IPS-18c (cell line): Measurements from ENCODE around the gene LMX1B.

Source experiments
- H3K4me3 ChIP-seq: 2 replicates; pipeline ENCODE4 v1.7.0; 2013; ENCODE audit warnings: low read depth, mild to moderate bottlenecking, low read length, moderate library complexity; ENCODE audit not compliant: insufficient read depth
- H3K9me3 ChIP-seq: one replicate; pipeline ENCODE4 v1.6.1; 2013; ENCODE audit warnings: mild to moderate bottlenecking, low read length, moderate library complexity; ENCODE audit not compliant: control insufficient read depth, insufficient read depth

LMX1B gene

GRCh38 chr9:126592461-126592860 is 21.3 kb upstream of the LMX1B start:
- Histone ChIP-seq H3K4me3 (no peak overlapping the region), H3K9me3 (no peaks in the 10 kb centered on the region)

- Histone ChIP-seq H3K9me3 (no peaks in the 10 kb centered on the region), H3K4me3 (no peak overlapping the region)
These were observed 17.7 kb upstream of the LMX1B start for GRCh38 chr9:126595982-126596381.

DNA sequence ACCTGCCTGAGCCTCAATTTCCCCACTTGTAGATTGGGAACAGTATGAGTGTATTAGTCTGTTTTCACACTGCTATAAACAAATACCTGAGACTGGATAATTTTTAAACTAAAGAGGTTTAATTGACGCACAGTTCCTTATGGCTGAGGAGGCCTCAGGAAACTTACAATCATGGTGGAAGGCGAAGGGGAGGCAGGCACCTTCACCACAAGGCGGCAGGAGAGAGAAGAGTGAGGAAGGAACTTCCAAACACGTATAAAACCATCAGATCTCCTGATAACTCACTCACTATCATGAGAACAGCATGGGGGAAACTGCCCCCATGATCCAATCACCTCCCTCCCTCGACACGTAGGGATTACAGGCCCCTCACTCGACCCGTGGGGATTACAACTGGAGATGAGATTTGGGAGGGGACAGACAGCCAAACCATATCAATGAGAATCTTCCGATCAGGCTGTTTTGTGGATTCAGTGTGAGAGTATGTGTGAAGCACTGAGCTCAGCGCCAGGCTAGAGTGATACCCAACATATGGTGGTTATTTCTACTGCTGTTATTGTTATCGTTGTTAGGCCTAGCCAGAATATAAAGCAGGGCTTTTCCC is 14.6 kb upstream of the LMX1B start:
- Histone ChIP-seq H3K4me3 (no peak overlapping the region), H3K9me3 (no peaks in the 10 kb centered on the region)

- no peaks in the 10 kb centered on the region for H3K9me3 ChIP-seq
- no peak overlapping the region for H3K4me3 ChIP-seq
These were observed 9.4 kb upstream of the LMX1B start for GRCh38 chr9:126604059-126605055.

DNA sequence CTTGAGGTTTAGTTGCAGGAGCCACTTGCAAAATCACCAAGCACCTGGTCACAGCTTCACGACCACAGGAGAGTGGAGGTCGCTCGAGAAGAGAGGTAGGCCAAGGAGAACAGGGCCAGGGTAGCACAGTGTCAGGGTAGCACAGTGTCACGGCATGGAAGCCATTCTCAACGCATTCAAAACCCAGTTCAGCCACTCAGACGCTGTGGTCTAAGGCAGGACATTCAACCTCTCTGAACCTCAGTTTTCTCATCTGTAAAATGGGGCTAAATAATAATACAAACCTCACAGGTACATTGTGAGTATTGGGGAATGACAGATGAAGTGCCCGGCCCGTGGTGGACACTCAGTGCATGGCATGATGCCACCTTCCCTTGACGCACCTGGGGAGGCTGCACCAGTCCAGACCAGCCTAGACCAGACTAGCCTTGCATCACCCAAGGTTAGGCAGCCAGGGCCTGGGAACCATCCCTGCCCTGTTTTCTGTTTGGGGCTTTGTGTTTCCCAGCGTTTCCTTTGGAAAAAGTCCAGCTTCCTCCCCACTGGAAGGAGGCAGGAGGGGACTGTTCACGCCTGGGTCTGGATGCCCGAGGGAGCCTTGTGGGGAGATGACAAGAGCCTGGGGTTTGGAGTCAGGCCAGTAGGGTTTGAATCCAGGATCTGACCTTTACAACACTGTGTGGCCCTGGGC is 7.8 kb upstream of the LMX1B start:
- no peaks in the 10 kb centered on the region for H3K9me3 ChIP-seq
- no peak overlapping the region for H3K4me3 ChIP-seq

- Histone ChIP-seq H3K4me3 (no peak overlapping the region), H3K9me3 (no peaks in the 10 kb centered on the region)
These were observed 7.3 kb upstream of the LMX1B start for GRCh38 chr9:126606483-126606870.

DNA sequence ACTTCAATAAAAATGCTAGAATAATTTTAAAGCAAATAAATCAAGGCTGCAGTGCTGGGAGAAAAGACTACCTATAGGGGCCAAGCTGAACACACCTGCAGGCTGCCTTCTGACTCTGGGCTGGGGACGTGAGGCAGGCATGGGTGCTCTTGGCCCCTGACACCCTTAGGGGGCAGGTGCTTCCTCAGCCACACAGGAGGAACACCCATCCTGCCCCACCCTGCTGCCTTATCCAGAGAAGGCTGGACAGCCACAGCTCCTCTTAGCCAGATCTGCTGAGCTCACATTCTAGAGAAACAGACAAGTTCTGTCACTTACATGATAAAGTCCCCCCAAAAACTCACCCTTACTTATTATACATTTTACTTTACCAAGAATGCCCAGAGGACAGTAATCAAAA is 6.6 kb upstream of the LMX1B start:
- no peaks in the 10 kb centered on the region for H3K9me3 ChIP-seq

DNA sequence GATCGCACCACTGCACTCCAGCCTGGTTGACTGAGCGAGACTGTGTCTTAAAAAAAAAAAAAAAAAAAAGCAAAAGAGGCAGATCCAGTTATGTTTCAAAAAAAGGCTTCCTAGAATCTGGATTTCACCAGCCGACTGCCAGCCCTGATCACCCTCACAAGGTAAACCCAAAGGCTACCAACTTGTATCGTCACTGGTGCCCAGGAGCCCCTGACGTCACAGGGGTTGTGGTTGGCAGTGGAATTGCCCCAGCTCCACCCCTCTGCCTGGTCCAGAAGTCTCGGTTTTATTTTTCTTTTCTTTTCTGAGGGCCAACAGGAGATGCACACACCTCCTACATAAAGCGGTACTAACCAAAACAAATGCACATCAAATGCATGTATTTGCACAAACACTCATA is 6.0 kb upstream of the LMX1B start:
- Histone ChIP-seq H3K4me3 (no peak overlapping the region), H3K9me3 (no peaks in the 10 kb centered on the region)

More for the DNA sequence above, 6.6 kb upstream of the LMX1B start:
- H3K4me3 ChIP-seq = no peak overlapping the region

DNA sequence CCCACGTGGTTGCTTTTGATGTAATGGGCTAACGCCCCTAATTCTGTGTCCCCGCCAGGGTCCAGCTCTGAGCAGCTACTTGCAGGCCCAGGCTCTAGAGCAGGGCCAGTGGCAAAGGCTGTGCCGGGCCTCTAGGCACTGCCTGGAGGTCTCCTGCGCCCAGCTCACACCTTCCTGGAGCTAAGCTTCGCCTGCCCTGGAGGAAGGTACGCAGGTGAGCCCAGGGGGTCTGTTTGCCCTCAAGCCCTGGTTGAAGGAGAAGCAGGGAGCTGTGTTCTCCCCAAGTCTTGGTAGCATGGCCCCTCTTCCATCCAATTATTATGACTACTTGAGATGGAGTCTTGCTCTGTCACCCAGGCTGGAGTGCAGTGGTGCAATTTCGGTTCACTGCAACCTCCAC is 5.2 kb upstream of the LMX1B start:
- Histone ChIP-seq H3K4me3 (no peak overlapping the region), H3K9me3 (no peaks in the 10 kb centered on the region)

- H3K9me3 ChIP-seq = peaks cover under 1% of the 10 kb centered on the region
- H3K4me3 ChIP-seq = no peak overlapping the region
These were observed 4.5 kb upstream of the LMX1B start for GRCh38 chr9:126609191-126609590.

- Histone ChIP-seq H3K9me3 (peaks cover 3% of the 10 kb centered on the region), H3K4me3 (no peak overlapping the region)
These were observed 3.9 kb upstream of the LMX1B start for GRCh38 chr9:126609711-126610388.

- H3K4me3 ChIP-seq = peak overlapping the region; percentile 51
- peaks cover 3% of the 10 kb centered on the region for H3K9me3 ChIP-seq
These were observed 2.5 kb upstream of the LMX1B start for GRCh38 chr9:126611193-126611591.

DNA sequence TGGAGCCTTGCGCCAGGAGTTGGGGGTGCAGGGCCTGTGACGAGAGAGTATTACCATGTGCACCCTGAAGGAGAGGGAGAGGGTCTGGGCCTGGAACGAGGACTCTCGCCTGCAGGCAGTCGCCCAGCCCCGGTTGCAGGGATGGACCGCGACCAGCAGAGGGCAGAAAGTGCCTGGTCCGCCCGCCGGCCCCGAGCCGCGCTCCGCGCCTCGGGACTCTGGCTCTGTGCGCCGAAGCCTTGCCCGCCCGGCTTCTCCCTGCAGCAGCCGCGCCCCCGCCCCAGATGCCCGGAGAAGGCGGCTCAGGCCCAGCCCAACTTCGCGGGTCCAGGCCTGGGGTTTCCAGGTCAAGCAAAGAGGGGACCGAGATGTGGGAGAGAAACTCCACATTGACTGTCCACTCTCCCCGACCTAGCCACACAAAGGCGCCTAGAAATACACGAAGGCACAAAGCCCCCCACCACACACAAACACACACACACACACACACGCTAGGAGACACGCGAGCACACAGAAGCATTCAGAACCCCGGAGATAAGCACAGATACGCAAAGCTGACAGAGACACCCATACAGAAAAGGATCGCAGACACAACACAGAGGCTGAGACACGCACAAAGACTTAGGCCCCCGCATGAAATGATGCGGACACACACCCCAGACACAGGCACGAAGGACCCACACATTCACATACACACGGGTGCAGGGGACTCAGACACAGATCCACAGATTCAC is 2.0 kb upstream of the LMX1B start:
- Histone ChIP-seq H3K9me3 (peaks cover 3% of the 10 kb centered on the region), H3K4me3 (peak overlapping the region; percentile 51)

DNA sequence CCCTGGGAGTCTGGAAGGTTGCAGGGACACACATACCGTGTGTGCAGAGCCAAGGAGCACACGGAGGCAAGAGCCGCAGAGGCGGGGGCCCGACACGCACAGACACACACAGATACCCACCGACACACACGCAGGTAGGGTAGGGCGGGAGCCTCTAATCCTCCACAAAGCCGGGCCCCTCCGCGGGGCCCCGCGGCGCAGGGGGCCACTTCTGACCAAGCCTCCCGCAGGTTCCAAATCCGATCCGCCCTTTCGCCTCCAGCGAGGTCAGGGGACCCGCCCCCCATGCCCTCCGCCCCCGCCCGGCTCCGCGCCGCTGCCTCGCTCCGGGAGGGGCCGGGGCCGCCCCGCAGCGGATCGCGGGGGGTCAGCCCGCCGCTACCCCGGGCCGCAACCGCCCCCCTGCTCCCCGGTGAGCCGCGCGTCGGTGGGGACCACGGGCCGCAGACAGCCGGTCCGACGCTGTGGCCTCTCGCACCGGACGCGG is 1.4 kb upstream of the LMX1B start:
- Histone ChIP-seq H3K4me3 (peak overlapping the region; percentile 49), H3K9me3 (peaks cover 3% of the 10 kb centered on the region)

DNA sequence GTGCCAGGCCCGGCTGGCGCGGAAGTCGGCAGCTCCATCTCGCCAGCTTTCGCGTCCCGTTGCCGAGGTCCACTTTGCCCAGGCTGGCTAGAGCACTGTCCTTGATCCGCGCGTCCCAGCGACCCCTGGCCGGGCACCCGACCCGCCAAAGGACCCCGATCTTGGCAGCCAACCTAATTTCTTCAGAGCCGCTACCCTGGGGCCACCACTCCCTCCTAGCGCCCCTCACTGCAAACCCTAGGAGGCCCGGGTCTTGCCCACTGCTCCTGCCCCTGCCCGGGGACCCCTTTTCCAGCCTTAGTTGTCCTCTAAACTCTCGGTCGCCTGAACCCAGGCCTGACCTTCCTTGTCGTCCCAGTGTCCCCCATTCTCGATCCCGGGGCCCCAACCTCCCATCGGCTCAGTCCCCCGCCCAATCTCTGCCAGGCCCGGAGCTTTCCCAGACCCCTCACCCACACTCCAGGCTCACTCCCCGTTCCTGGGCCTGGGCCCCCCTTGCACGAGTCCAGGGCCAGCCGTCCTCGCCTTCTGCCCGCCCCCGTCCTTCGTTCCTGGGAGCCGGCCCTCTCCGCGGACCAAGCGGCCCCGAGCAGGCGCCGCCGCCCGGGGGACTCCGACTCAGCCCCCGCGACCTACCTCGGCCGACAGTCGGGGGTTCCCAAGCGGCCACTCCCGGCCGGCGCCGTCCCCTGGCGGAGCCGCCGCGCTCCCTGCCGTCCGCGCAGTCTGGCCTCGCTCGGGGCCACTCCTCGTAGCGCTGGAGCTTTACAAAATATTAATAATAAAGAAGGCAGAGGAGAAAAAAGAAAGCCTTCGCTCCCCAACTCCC is 701 bp upstream of the LMX1B start:
- Histone ChIP-seq H3K9me3 (peaks cover 3% of the 10 kb centered on the region), H3K4me3 (peak overlapping the region; percentile 49)

DNA sequence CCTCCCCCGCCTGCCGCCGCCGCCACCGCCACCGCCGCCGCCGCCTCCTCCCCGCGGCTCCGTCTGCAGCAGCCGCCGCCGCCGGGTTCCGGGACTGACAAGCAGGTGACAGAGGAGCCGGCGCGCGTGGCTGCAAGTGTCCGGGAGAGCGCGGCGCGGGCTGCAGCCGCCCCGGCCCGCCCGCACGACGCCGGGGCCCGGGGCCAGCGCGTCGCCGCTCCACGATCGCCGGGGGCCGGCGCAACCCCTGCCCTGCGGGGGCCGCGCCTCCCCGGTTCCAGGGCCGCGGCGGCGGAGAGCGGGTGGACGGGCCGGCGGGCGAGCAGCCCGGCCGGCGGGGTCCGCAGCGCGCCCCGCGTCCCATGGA is 343 bp downstream of the LMX1B start:
- H3K9me3 ChIP-seq = peaks cover 3% of the 10 kb centered on the region
- no peak overlapping the region; the same call in 1 of the 2 replicates for H3K4me3 ChIP-seq
